ENCODE results near the gene UBXN10.

DNA sequence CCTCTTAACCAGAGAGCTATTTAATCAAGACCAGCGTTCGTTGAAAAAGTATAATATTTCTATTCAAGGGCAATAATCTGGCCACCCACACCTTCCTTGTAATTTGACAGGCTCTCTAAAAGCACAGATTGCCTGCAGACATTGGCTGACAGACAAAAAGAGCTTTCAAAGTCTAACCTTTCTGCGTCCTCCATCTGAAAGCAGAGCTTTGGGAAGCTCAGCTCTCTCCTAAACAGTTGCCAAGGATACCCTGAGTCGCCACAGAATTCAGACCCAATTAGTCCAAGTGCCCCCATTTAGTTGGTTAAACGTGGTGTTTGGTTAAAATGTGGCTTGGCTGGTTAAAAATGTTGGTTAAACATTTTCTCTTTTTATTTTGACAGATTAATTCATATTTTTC lies 34.1 kb downstream of the UBXN10 start:
- TF ChIP-seq POLR2A (IDR thresholded peaks at IDR 0.05; ENCODE audit: low read depth, low read length) = no peak
- no peak for TF ChIP-seq POLR2AphosphoS5 (IDR thresholded peaks at IDR 0.05; ENCODE audit: low read depth, low read length)
- no peak for TF ChIP-seq TAF1 (IDR thresholded peaks at IDR 0.05; ENCODE audit: borderline replicate concordance, low read depth, low read length)

All from GM12892 (cell line).